ENCODE measurements around the gene C1orf167. TPM values are rescaled to one million over a fixed set of nuclear protein-coding genes. Genes with fewer than 3 reads are reported as not detected.

Gene C1orf167
- total RNA-seq, 1 experiment from 2014 or later = 0.39 TPM

DNA sequence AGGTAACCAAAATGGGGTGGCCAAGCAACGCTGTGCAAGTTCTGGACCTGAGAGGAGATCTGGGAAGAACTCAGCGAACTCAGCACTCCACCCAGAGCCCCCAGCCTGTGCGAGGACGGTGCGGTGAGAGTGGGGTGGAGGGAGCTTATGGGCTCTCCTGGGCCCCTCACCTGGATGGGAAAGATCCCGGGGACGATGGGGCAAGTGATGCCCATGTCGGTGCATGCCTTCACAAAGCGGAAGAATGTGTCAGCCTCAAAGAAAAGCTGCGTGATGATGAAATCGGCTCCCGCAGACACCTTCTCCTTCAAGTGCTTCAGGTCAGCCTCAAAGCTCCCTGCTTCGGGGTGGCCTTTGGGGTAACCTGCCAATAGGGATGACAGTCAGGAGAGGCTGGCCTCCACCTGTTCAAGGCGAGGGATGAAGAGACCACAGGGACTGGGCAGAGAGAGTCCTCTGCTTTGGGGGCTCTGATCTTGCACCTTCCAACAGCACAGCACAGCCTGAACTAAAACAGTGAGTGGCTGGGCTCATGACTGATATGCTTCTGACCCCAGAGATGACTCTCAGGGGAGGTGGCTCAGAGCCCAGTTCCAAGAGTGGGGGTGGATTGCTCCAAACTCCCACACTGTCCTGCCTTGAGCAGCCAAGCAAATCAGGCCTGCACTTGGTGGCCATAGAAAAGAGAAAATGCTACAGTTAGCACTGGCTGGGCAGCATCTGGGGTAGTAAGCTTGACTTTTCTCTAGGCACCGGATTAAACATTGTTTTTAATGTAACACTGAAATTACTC lies 34.2 kb downstream of the C1orf167 start:
- H3K4ac ChIP-seq (ENCODE audit: low read depth, low read length) = no peak overlapping the region
- no peak overlapping the region for H3K18ac ChIP-seq (ENCODE audit: insufficient read length, low read depth, low read length)
- TF ChIP-seq, protein P1, sequence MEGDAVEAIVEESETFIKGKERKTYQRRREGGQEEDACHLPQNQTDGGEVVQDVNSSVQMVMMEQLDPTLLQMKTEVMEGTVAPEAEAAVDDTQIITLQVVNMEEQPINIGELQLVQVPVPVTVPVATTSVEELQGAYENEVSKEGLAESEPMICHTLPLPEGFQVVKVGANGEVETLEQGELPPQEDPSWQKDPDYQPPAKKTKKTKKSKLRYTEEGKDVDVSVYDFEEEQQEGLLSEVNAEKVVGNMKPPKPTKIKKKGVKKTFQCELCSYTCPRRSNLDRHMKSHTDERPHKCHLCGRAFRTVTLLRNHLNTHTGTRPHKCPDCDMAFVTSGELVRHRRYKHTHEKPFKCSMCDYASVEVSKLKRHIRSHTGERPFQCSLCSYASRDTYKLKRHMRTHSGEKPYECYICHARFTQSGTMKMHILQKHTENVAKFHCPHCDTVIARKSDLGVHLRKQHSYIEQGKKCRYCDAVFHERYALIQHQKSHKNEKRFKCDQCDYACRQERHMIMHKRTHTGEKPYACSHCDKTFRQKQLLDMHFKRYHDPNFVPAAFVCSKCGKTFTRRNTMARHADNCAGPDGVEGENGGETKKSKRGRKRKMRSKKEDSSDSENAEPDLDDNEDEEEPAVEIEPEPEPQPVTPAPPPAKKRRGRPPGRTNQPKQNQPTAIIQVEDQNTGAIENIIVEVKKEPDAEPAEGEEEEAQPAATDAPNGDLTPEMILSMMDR (conservative IDR thresholded peaks at IDR 0.05) = no peak
- H3K4me3 Mint-ChIP-seq = no peak overlapping the region
- no peak overlapping the region for H3K27ac Mint-ChIP-seq
- no peak overlapping the region for H4K8ac ChIP-seq (replicated peaks; ENCODE audit: insufficient read length, low read depth, low read length)
- H2BK5ac ChIP-seq (ENCODE audit: insufficient read length, low read length) = no peak overlapping the region
- peaks cover 19 to 58% (median 47%) of the 10 kb centered on the region in 3 experiments; a peak in 6 of 7 replicates for H3K36me3 Mint-ChIP-seq (ENCODE audit: insufficient read depth in 1 of 3, low read depth in 3 of 3)
- H3K79me1 ChIP-seq (ENCODE audit: insufficient read depth, low read depth, low read length, poor library complexity, severe bottlenecking) = no peaks in the 10 kb centered on the region
- H3K9me3 ChIP-seq (ENCODE audit: control insufficient read depth, low read depth, low read length) = no peaks in the 10 kb centered on the region
- no peaks in the 10 kb centered on the region for H3K79me2 ChIP-seq (ENCODE audit: insufficient read depth, low read length)
- no peak overlapping the region for H2BK20ac ChIP-seq (ENCODE audit: low read depth, low read length, poor library complexity, severe bottlenecking)
- no peaks in the 10 kb centered on the region for H3K4me1 ChIP-seq (ENCODE audit: insufficient read depth, low read length)
- H4K5ac ChIP-seq (ENCODE audit: insufficient read length, low read depth, low read length) = no peak overlapping the region
- no peak overlapping the region for H2BK120ac ChIP-seq (ENCODE audit: low read depth, low read length, poor library complexity, severe bottlenecking)
- H3K27me3 Mint-ChIP-seq (ENCODE audit: low read depth) = no peaks in the 10 kb centered on the region
- H3T11ph ChIP-seq (ENCODE audit: low read length) = no peak overlapping the region
- no peaks in the 10 kb centered on the region for H3K4me1 Mint-ChIP-seq
- H3K27me3 ChIP-seq (ENCODE audit: insufficient read depth, low read length) = no peaks in the 10 kb centered on the region
- no CpG with 5 or more reads among the region's 15 CpGs for WGBS (ENCODE audit: extremely low coverage, insufficient read length, low lambda C conversion rate)
- no peak overlapping the region for H4K91ac ChIP-seq (ENCODE audit: insufficient read length, low read depth, low read length)
- no peak for DNase-seq
- no peaks in the 10 kb centered on the region for H4K20me1 ChIP-seq (ENCODE audit: control insufficient read depth, insufficient read depth, insufficient read length)
- no peak overlapping the region for H2AK5ac ChIP-seq (ENCODE audit: insufficient read length, low read length)
- no peaks in the 10 kb centered on the region for H3K23me2 ChIP-seq (ENCODE audit: insufficient read length, low read depth, low read length, poor library complexity, severe bottlenecking)
- no peak overlapping the region for H3K9ac ChIP-seq (ENCODE audit: extremely low read depth, insufficient read length, low read length)
- H3K27ac ChIP-seq (ENCODE audit: insufficient read length, low read depth, low read length) = no peak overlapping the region
- H2BK15ac ChIP-seq (ENCODE audit: low read depth, low read length) = no peak overlapping the region
- no peaks in the 10 kb centered on the region for H3K9me3 Mint-ChIP-seq
- no peak overlapping the region for H2AFZ ChIP-seq (ENCODE audit: low read length)
- no peak overlapping the region for H3K56ac ChIP-seq (ENCODE audit: insufficient read length, low read depth, low read length)
- no peak overlapping the region for H3K14ac ChIP-seq (ENCODE audit: insufficient read depth, low read length)
- no peak overlapping the region for H3K4me2 ChIP-seq (ENCODE audit: insufficient read depth, insufficient read length, low read length)
- no peak overlapping the region for H2BK12ac ChIP-seq (ENCODE audit: insufficient read length, low read depth, low read length)
- no peak overlapping the region for H3K23ac ChIP-seq (ENCODE audit: insufficient read length, low read depth, low read length)
